ENCODE measurements around the gene KRT82. TPM values are rescaled to one million over a fixed set of nuclear protein-coding genes. Genes with fewer than 3 reads are reported as not detected.

Gene KRT82
- total and polyA plus RNA-seq, 2 of the 8 experiments (the other 6 are each of a cell fraction or from before 2014, with no cell fraction given) = not detected

- TF ChIP-seq BCL11A (IDR thresholded peaks at IDR 0.05; ENCODE audit: low read depth in 2 of 2, low read length in 2 of 2) (no peak), TEAD4 (IDR thresholded peaks at IDR 0.05; ENCODE audit: low read depth, low read length) (no peak), YY1 (IDR thresholded peaks at IDR 0.05; ENCODE audit: low read depth, low read length) (no peak)
Observed at GRCh38 chr12:52351196-52352059, 54.7 kb downstream of the KRT82 start (continued).
